Endodermal cell (in vitro differentiated cells): ENCODE data around the gene STX17. TPM values are rescaled to one million over a fixed set of nuclear protein-coding genes. Genes with fewer than 3 reads are reported as not detected.
A peak's percentile ranks its signal among the peaks of the same experiment; 100 is the strongest.
"Not testable (repeated sequence)": the region's sequence is repeated elsewhere in the genome, so short reads cannot be mapped to it uniquely, and the experiment has no call there.

Experiments used
- DNase-seq: peaks from one replicate; pipeline ENCODE4 v3.0.0-alpha.2; 2017
- H3K27ac ChIP-seq: 2 replicates; pipeline ENCODE4 v1.5.1; 2013; ENCODE audit warnings: mild to moderate bottlenecking, low read depth, low read length, moderate library complexity
- H3K27me3 ChIP-seq: 2 replicates; pipeline ENCODE4 v1.6.1; 2013; ENCODE audit warnings: mild to moderate bottlenecking, low read length, moderate library complexity; ENCODE audit not compliant: insufficient read depth, control insufficient read depth, poor library complexity, severe bottlenecking
- H3K36me3 ChIP-seq: 2 replicates; pipeline ENCODE4 v1.7.0; 2013; ENCODE audit warnings: mild to moderate bottlenecking, low read length, moderate library complexity; ENCODE audit not compliant: control insufficient read depth, insufficient read depth
- H3K4me1 ChIP-seq: one replicate; pipeline ENCODE4 v1.7.0; 2013; ENCODE audit warnings: low read length; ENCODE audit not compliant: control insufficient read depth, insufficient read depth
- H3K4me3 ChIP-seq: 2 replicates; pipeline ENCODE4 v1.5.1; 2013; ENCODE audit warnings: mild to moderate bottlenecking, low read length, moderate library complexity
- H3K9ac ChIP-seq: 2 replicates; pipeline ENCODE4 v1.6.1; 2013; ENCODE audit warnings: mild to moderate bottlenecking, low read length, moderate library complexity; ENCODE audit not compliant: poor library complexity, severe bottlenecking; ENCODE audit errors: extremely low read depth
- H3K9me3 ChIP-seq: 2 replicates; pipeline ENCODE4 v1.6.1; 2013; ENCODE audit warnings: mild to moderate bottlenecking, low read length, moderate library complexity; ENCODE audit not compliant: control insufficient read depth
- H3K27ac Mint-ChIP-seq: 2 replicates; pipeline ENCODE4 v1.8.0; 2020; ENCODE audit warnings: mixed read lengths
- H3K27me3 Mint-ChIP-seq: 2 replicates; pipeline ENCODE4 v1.8.0; 2021; ENCODE audit warnings: mild to moderate bottlenecking, mixed read lengths; ENCODE audit not compliant: insufficient read depth
- H3K36me3 Mint-ChIP-seq: 2 replicates; pipeline ENCODE4 v1.8.0; 2020; ENCODE audit warnings: low read depth, mixed read lengths
- H3K4me1 Mint-ChIP-seq: 2 replicates; pipeline ENCODE4 v1.8.0; 2020; ENCODE audit warnings: mixed read lengths
- H3K4me3 Mint-ChIP-seq: 2 replicates; pipeline ENCODE4 v1.8.0; 2020; ENCODE audit warnings: mild to moderate bottlenecking, moderate library complexity, mixed read lengths
- H3K9me3 Mint-ChIP-seq: 2 replicates; pipeline ENCODE4 v1.8.0; 2020; ENCODE audit warnings: mild to moderate bottlenecking, mixed read lengths
- WGBS, 2 experiments: methylation state at CpG; one replicate each; pipeline versions ENCODE4 v1.1.5 to v1.1.7; 2013; ENCODE audit warnings: missing lambda C conversion rate in 2 of 2, mixed read lengths in 1 of 2; ENCODE audit not compliant: insufficient coverage in 1 of 2, insufficient read length in 1 of 2; 5-methylcytosine and 5-hydroxymethylcytosine counted together
- total RNA-seq, 2 donors: library from RNA; stranded (reverse); fragmentation: NEBNext Ultra II Directional in 1 of 2; extraction: Animal tissue kit (Norgen Biotek cat#: 25700) in 1 of 2; gene quantifications; 2 replicates in 1 of 2; 3 replicates in 1 of 2; pipeline ENCODE4 v1.2.1, GENCODE V29; 2021
- TF ChIP-seq, protein P1 (sequence below): fragments of 200-600 bp; sonication (generic); conservative IDR thresholded peaks from 2 replicates; pipeline ENCODE4 v1.5.0; 2021; ENCODE audit warnings: antibody characterized with exemption, mild to moderate bottlenecking

Gene STX17
- total RNA-seq, 2 donors from 2014 or later = 31.6 to 47.4 TPM

DNA sequence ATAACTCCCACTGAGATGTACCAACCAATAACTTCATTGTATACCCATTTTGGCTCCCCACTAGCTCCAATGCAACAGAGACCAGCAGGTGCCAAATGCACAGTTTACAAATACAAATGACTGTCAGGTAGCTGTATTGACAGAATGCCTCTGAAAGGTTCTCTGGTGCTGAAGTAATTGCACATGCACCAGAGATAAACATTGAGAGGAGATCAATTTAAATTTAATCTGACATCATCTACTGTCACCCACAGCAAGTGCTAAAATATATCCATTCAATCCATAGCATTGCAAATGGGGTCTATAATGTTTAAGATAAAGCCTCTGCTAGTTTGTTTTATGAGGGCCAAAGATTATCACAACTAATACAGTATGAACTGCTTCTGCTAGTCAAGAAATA, 80.2 kb downstream of the STX17 start:
- TF ChIP-seq, protein P1, sequence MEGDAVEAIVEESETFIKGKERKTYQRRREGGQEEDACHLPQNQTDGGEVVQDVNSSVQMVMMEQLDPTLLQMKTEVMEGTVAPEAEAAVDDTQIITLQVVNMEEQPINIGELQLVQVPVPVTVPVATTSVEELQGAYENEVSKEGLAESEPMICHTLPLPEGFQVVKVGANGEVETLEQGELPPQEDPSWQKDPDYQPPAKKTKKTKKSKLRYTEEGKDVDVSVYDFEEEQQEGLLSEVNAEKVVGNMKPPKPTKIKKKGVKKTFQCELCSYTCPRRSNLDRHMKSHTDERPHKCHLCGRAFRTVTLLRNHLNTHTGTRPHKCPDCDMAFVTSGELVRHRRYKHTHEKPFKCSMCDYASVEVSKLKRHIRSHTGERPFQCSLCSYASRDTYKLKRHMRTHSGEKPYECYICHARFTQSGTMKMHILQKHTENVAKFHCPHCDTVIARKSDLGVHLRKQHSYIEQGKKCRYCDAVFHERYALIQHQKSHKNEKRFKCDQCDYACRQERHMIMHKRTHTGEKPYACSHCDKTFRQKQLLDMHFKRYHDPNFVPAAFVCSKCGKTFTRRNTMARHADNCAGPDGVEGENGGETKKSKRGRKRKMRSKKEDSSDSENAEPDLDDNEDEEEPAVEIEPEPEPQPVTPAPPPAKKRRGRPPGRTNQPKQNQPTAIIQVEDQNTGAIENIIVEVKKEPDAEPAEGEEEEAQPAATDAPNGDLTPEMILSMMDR = no peak
- H3K27ac ChIP-seq = no peak overlapping the region
- Mint-ChIP-seq H3K4me3 (no peak overlapping the region), H3K4me1 (peaks cover 10% of the 10 kb centered on the region), H3K27ac (no peak overlapping the region), H3K9me3 (peaks cover 40% of the 10 kb centered on the region), H3K36me3 (peaks cover 50% of the 10 kb centered on the region), H3K27me3 (no peaks in the 10 kb centered on the region)
- no peaks in the 10 kb centered on the region for H3K27me3 ChIP-seq
- H3K9me3 ChIP-seq = peaks cover 29% of the 10 kb centered on the region
- no peak overlapping the region for H3K4me3 ChIP-seq
- no peaks in the 10 kb centered on the region for H3K4me1 ChIP-seq
- no peak overlapping the region for H3K9ac ChIP-seq
- DNase-seq = no peak
- H3K36me3 ChIP-seq = peaks cover 29% of the 10 kb centered on the region

DNA sequence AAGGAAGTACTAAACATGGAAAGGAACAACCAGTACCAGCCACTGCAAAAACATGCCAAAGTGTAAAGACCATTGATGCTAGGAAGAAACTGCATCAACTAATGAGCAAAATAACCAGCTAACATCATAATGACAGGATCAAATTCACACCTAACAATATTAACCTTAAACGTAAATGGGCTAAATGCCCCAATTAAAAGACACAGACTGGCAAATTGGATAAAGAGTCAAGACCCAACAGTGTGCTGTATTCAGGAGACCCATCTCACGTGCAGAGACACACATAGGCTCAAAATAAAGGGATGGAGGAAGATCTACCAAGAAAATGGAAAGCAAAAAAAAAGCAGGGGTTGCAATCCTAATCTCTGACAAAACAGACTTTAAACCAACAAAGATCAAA, 84.1 kb downstream of the STX17 start:
- peaks cover 12% of the 10 kb centered on the region for H3K36me3 ChIP-seq
- not testable (repeated sequence) for H3K27ac ChIP-seq, H3K4me1 Mint-ChIP-seq, H3K4me3 Mint-ChIP-seq, H3K27me3 ChIP-seq, H3K27ac Mint-ChIP-seq, H3K9ac ChIP-seq, H3K27me3 Mint-ChIP-seq, H3K4me1 ChIP-seq, H3K4me3 ChIP-seq, DNase-seq
- H3K9me3 ChIP-seq = peaks cover 39% of the 10 kb centered on the region
- H3K9me3 Mint-ChIP-seq = peaks cover 63% of the 10 kb centered on the region
- peaks cover 67% of the 10 kb centered on the region for H3K36me3 Mint-ChIP-seq
- WGBS, 2 experiments = 94% methylated on average over 2 of the region's 2 CpGs; no CpG with 5 or more reads in 1 of the 2 experiments

DNA sequence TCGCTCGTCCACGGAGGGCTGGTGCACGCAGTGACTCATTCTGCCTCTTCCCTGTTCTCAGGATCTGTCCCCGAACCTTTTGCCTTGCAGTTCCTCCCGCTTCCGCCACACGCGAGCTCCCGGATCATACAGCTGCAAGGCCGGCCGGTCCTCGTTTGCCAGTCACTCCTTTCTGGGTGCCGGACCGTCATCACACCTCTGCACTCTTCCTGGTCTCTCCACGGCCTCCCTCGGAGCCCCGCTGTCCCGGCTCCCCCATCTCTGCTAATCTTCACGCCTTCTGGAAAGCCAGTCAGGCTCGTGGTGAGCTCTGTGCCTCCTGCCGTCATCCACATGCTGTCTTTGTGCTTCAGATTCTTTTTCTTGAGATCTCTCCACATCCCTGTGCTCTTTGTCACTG, 91.8 kb downstream of the STX17 start:
- peak; percentile 79 for DNase-seq
- Histone ChIP-seq H3K27ac (no peak overlapping the region), H3K4me3 (no peak overlapping the region), H3K27me3 (no peaks in the 10 kb centered on the region), H3K9me3 (peaks cover 36% of the 10 kb centered on the region), H3K4me1 (no peaks in the 10 kb centered on the region), H3K36me3 (peaks cover 18% of the 10 kb centered on the region), H3K9ac (no peak overlapping the region)
- Mint-ChIP-seq H3K27ac (peak overlapping the region; percentile 1), H3K4me3 (no peak overlapping the region), H3K4me1 (peaks cover 19% of the 10 kb centered on the region), H3K9me3 (peaks cover 36% of the 10 kb centered on the region), H3K27me3 (no peaks in the 10 kb centered on the region), H3K36me3 (peaks cover 74% of the 10 kb centered on the region)
- WGBS, 2 experiments = 86 to 88% methylated on average over 20 to 22 of the region's 22 CpGs
- TF ChIP-seq, protein P1 = no peak

DNA sequence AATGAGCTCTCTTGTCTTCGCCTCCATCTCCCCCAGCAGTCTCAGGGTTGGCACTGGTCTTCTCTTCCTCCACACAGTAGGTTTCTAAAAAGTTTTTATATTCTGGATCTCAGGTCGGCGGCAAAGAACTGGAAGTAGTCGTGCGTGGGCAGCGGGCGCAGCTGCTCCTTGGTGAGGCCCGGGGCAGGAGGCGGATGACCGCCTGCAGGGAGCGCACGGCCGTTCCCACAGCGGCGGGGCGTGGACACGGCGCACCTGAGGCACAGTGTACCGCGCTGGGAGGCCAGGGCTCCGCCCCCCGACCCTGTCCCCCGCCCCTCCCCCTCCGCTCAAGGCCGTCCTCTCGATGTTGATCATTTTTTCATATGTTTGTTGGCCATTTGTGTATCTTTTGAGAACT, 92.4 kb downstream of the STX17 start:
- Mint-ChIP-seq H3K9me3 (peaks cover 32% of the 10 kb centered on the region), H3K27me3 (no peaks in the 10 kb centered on the region), H3K27ac (no peak overlapping the region), H3K36me3 (peaks cover 76% of the 10 kb centered on the region), H3K4me1 (peaks cover 19% of the 10 kb centered on the region), H3K4me3 (no peak overlapping the region)
- Histone ChIP-seq H3K36me3 (peaks cover 24% of the 10 kb centered on the region), H3K4me3 (no peak overlapping the region), H3K4me1 (no peaks in the 10 kb centered on the region), H3K27me3 (no peaks in the 10 kb centered on the region), H3K27ac (no peak overlapping the region), H3K9ac (no peak overlapping the region), H3K9me3 (peaks cover 39% of the 10 kb centered on the region)
- TF ChIP-seq, protein P1 = no peak
- no peak for DNase-seq
- 98 to 100% methylated on average over 1 to 21 of the region's 26 CpGs for WGBS, 2 experiments
